Measurements from ENCODE around the gene ELFN1.

DNA sequence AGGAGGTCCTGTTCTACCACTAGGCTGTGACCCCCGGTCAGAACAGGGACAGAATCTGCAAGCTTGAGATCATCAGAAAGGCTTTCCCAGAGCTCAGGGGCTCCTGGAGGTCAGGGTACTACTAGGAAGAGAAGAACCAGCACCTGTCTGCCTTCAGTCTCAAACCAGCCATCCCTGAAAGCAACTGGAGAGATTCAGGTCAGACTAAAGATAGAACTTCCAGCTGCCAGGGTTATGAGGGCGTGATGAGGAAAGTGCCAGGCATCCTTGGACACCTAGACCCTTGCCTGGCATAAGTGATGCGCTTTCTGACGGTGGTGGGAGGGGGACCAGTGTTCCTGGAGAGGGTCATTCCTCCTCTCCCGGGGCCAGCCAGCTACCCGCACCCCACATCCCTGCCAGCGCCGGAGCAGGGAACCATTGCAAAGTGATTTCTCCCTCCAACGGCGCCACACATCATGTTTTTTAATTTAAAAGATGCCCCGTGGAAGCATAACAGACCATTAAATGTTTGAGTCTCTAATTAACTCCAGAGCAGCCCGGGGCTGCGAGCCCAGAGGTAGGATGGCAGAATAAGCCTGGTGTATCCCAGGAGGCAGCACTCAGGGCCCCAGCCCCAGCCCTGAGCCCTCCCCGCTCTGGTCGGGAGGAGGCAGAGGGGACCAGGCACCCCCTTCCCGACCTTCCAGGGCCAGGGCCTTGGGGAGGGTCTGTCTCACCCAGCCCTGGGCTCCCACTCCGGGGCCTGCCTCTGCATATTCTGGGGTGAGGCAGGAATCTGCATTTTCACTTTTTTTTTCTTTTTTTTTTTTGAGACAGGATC, 64.0 kb downstream of the ELFN1 start:
- TF ChIP-seq CTCF (conservative IDR thresholded peaks at IDR 0.05; ENCODE audit: low read depth, low read length) (no peak), EZH2 (IDR thresholded peaks at IDR 0.05; ENCODE audit: low read length, unreplicated experiment) (no peak), EZH2phosphoT487 (IDR thresholded peaks at IDR 0.05; ENCODE audit: borderline replicate concordance, low read length) (no peak)
